HEK293 (cell line): ENCODE results near the gene ELAVL1.
A peak's percentile ranks its signal among the peaks of the same experiment; 100 is the strongest.
"Not testable (repeated sequence)": the region's sequence is repeated elsewhere in the genome, so short reads cannot be mapped to it uniquely, and the experiment has no call there.

Experiments
- CTCF ChIA-PET: fragments of 350-600 bp; formaldehyde crosslinking; extraction: SDS; loops from one replicate; lab custom pipeline; 2021; ENCODE audit warnings: antibody characterized with exemption; lab: Yijun Ruan, JAX
- POLR2A ChIA-PET: fragments of 300-600 bp; formaldehyde crosslinking; extraction: SDS; loops from one replicate; lab custom pipeline; 2020; ENCODE audit warnings: antibody characterized with exemption, inconsistent platforms; lab: Yijun Ruan, JAX
- H3K27ac ChIP-seq: fragments of 200-500 bp; sonication (Bioruptor generic); 2 replicates; pipeline ENCODE4 v1.5.1; 2014; ENCODE audit warnings: low read depth, low read length, control low read depth, inconsistent platforms; ENCODE audit errors: extremely low read depth
- H3K36me3 ChIP-seq, 2 experiments: fragments of 200-500 bp in 1 of 2; sonication (Bioruptor generic) in 1 of 2; 1 replicate in 1 of 2; 2 replicates in 1 of 2; pipeline ENCODE4 v1.5.1; 2014 to 2017; ENCODE audit warnings: inconsistent platforms in 2 of 2, low read length in 2 of 2; ENCODE audit not compliant: control insufficient read depth in 2 of 2, insufficient read depth in 1 of 2
- H3K4me1 ChIP-seq: fragments of 200-500 bp; sonication (Bioruptor generic); 2 replicates; pipeline ENCODE4 v1.5.1; 2014; ENCODE audit warnings: mild to moderate bottlenecking, low read length, inconsistent platforms; ENCODE audit not compliant: control insufficient read depth, insufficient read depth
- H3K4me3 ChIP-seq: 2 replicates; pipeline ENCODE4 v1.5.1; 2011; ENCODE audit warnings: low read depth, mild to moderate bottlenecking, control low read depth, low read length, moderate library complexity
- H3K9me3 ChIP-seq: fragments of 200-500 bp; sonication (Bioruptor generic); 2 replicates; pipeline ENCODE4 v1.5.1; 2014; ENCODE audit warnings: low read depth, low read length, inconsistent platforms; ENCODE audit not compliant: control insufficient read depth, insufficient read depth
- KLF1 ChIP-seq: fragments of 450-650 bp; formaldehyde crosslinking; IDR thresholded peaks from 2 replicates; pipeline ENCODE4 v1.5.1; 2016; ENCODE audit warnings: missing biosample characterization, missing genetic modification characterization
- KLF7 ChIP-seq: fragments of 450-650 bp; formaldehyde crosslinking; IDR thresholded peaks from 2 replicates; pipeline ENCODE4 v1.5.1; 2016; ENCODE audit warnings: missing biosample characterization, missing genetic modification characterization, borderline replicate concordance
- KLF8 ChIP-seq: fragments of 450-650 bp; formaldehyde crosslinking; IDR thresholded peaks from 2 replicates; pipeline ENCODE4 v1.5.1; 2016; ENCODE audit warnings: missing biosample characterization, missing genetic modification characterization
- ZBTB8A ChIP-seq: fragments of 450-650 bp; formaldehyde crosslinking; IDR thresholded peaks from 2 replicates; pipeline ENCODE4 v1.5.1; 2016; ENCODE audit warnings: missing biosample characterization, missing genetic modification characterization
- ZFP3 ChIP-seq: fragments of 450-650 bp; formaldehyde crosslinking; IDR thresholded peaks from 2 replicates; pipeline ENCODE4 v1.5.1; 2016; ENCODE audit warnings: low read depth, missing biosample characterization, missing genetic modification characterization
- ZIC2 ChIP-seq: fragments of 450-650 bp; formaldehyde crosslinking; IDR thresholded peaks from 2 replicates; pipeline ENCODE4 v1.5.1; 2016; ENCODE audit warnings: missing biosample characterization, missing genetic modification characterization
- ZNF146 ChIP-seq: fragments of 450-650 bp; formaldehyde crosslinking; IDR thresholded peaks from 2 replicates; pipeline ENCODE4 v1.5.1; 2016; ENCODE audit warnings: missing biosample characterization, missing genetic modification characterization
- ZNF2 ChIP-seq: fragments of 450-650 bp; formaldehyde crosslinking; IDR thresholded peaks from 2 replicates; pipeline ENCODE4 v1.5.1; 2016; ENCODE audit warnings: missing biosample characterization, missing genetic modification characterization
- ZNF335 ChIP-seq: fragments of 450-650 bp; formaldehyde crosslinking; conservative IDR thresholded peaks from 2 replicates; pipeline ENCODE4 v1.5.1; 2016; ENCODE audit warnings: missing biosample characterization, missing genetic modification characterization
- ZNF350 ChIP-seq: fragments of 450-650 bp; formaldehyde crosslinking; IDR thresholded peaks from 2 replicates; pipeline ENCODE4 v1.5.0; 2017; ENCODE audit warnings: missing biosample characterization, mild to moderate bottlenecking, missing genetic modification characterization
- ZNF404 ChIP-seq: fragments of 450-650 bp; formaldehyde crosslinking; IDR thresholded peaks from 2 replicates; pipeline ENCODE4 v1.5.1; 2017; ENCODE audit warnings: missing biosample characterization, missing genetic modification characterization
- ZNF530 ChIP-seq: fragments of 450-650 bp; formaldehyde crosslinking; IDR thresholded peaks from 2 replicates; pipeline ENCODE4 v1.5.1; 2016; ENCODE audit warnings: low read depth, missing biosample characterization, missing genetic modification characterization
- ZNF596 ChIP-seq: fragments of 450-650 bp; IDR thresholded peaks from 2 replicates; pipeline ENCODE4 v1.5.0; 2018; ENCODE audit warnings: missing biosample characterization, mild to moderate bottlenecking, missing genetic modification characterization, moderate library complexity
- ZNF629 ChIP-seq: fragments of 450-650 bp; formaldehyde crosslinking; IDR thresholded peaks from 2 replicates; pipeline ENCODE4 v1.5.1; 2017; ENCODE audit warnings: missing biosample characterization, missing genetic modification characterization
- ZNF660 ChIP-seq: fragments of 450-650 bp; IDR thresholded peaks from 2 replicates; pipeline ENCODE4 v1.5.1; 2018; ENCODE audit warnings: missing biosample characterization, mild to moderate bottlenecking, missing genetic modification characterization
- TF ChIP-seq, protein P1 (sequence below): fragments of 450-650 bp; formaldehyde crosslinking; IDR thresholded peaks from 2 replicates; pipeline ENCODE4 v1.5.1; 2016; ENCODE audit warnings: missing biosample characterization, missing genetic modification characterization
- TF ChIP-seq, protein P2 (sequence below): fragments of 450-650 bp; formaldehyde crosslinking; IDR thresholded peaks from 2 replicates; pipeline ENCODE4 v1.5.1; 2016; ENCODE audit warnings: missing biosample characterization, missing genetic modification characterization
- TF ChIP-seq, protein P3 (sequence below): fragments of 450-650 bp; formaldehyde crosslinking; IDR thresholded peaks from 2 replicates; pipeline ENCODE4 v1.5.1; 2016; ENCODE audit warnings: missing biosample characterization, missing genetic modification characterization
- TF ChIP-seq, protein P4 (sequence below): fragments of 450-650 bp; formaldehyde crosslinking; IDR thresholded peaks from 2 replicates; pipeline ENCODE4 v1.5.1; 2017; ENCODE audit warnings: missing biosample characterization, missing genetic modification characterization

The ELAVL1 gene

DNA sequence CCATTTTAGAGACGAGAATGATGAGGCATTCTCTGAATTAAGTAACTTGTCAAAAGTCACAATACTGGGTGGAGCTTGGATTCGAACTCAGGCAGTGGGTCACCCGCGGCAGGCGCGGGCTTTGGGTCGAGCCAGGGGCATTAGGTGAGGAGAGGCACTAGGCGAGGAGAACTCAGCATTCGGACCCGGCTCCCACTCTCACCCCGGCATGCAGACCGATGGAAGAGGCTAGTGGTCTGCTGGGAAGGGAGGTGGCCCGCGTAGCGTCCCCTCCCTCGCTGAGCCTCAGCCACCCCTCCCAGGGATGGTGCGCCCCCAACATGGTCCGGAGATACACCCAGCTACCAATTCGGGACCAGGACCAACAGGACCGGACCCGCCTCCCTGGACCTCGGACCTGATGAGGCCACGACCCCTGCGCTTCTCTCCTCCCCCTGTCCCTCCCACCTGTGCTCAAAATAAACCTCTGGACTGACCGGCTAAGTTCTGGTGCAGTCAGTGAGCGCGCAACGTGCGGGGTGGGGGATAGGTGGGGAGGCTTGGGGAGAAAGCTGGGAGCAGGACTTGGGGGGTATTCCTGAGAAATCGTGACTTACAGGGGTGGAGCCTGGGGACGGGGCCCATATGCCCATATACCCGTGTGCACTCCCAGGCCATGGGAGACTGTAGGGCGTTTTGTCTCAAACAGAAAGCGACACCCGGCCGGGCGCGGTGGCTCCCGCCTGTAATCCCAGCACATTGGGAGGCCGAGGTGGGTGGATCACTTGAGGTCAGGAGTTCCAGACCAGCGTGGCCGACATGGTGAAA lies 86.6 kb downstream of the ELAVL1 start:
- no peaks in the 10 kb centered on the region for H3K9me3 ChIP-seq
- H3K4me3 ChIP-seq: no peak overlapping the region
- peak; percentile 40; the same call in 1 of the 2 replicates for TF ChIP-seq KLF1 (tag by site-specific recombination)
- TF ChIP-seq ZNF629: no peak
- H3K36me3 ChIP-seq: peaks cover 0 to 15% of the 10 kb centered on the region in 2 experiments; a peak in 1 of 3 replicates
- ChIA-PET POLR2A (interaction anchor here (1.1 to 3.5 kb wide), 11 partner anchors 7 to 87 kb away, joined by 3 to 36 read pairs (median 14); partner anchors contain the start of genes ELAVL1, LRRC8E, MAP2K7 and TIMM44), CTCF (interaction anchor here (0.7 to 3.1 kb wide), 8 partner anchors 10 to 401 kb away, joined by 3 to 25 read pairs (median 3); partner anchors contain the start of genes MAP2K7 and TIMM44)
- H3K27ac ChIP-seq: no peak overlapping the region
- H3K4me1 ChIP-seq: peaks cover 3% of the 10 kb centered on the region; the same call in 1 of the 2 replicates

DNA sequence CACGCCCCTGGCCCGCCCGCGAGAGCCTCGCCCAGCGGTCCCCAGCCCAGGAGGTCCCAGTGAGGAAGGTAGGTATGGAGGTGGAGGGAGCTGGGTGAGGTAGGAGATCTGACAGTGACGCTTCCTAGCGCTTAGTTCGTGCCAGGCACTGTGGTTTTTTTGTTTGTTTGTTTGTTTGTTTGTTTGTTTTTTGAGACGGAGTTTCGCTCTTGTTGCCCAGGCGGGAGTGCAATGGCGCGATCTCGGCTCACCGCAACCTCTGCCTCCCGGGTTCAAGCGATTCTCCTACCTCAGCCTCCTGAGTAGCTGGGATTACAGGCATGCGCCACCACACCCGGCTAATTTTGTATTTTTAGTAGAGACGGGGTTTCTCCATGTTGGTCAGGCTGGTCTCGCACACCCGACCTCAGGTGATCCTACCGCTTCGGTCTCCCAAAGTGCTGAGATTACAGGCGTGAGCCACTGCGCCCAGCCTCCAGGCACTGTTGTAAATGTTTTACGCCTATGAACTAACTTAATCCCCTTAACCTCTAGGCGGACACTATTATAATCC lies 87.3 kb downstream of the ELAVL1 start:
- H3K27ac ChIP-seq, H3K9me3 ChIP-seq, H3K4me1 ChIP-seq, H3K4me3 ChIP-seq: not testable (repeated sequence)
- H3K36me3 ChIP-seq: peaks cover 0 to 13% of the 10 kb centered on the region in 2 experiments; a peak in 2 of 3 replicates
- CTCF ChIA-PET: interaction anchor here (0.6 to 2.5 kb wide), 9 partner anchors 9 to 402 kb away, joined by 3 to 21 read pairs (median 3); partner anchors contain the start of gene TIMM44
- TF ChIP-seq KLF7 (tag by site-specific recombination) (0 out of 2 replicates have a peak, but pooled peaks have one; percentile 16), ZNF146 (tag by site-specific recombination) (peak; percentile 3; the same call in 1 of the 2 replicates), KLF8 (peak; percentile 20; the same call in 1 of the 2 replicates), KLF1 (tag by site-specific recombination) (peak; percentile 85), ZBTB8A (peak; percentile 95; the same call in 1 of the 2 replicates), ZNF335 (tag by site-specific recombination) (peak; percentile 31), ZNF2 (tag by site-specific recombination) (peak; percentile 63; the same call in 1 of the 2 replicates)
- TF ChIP-seq, protein P1, sequence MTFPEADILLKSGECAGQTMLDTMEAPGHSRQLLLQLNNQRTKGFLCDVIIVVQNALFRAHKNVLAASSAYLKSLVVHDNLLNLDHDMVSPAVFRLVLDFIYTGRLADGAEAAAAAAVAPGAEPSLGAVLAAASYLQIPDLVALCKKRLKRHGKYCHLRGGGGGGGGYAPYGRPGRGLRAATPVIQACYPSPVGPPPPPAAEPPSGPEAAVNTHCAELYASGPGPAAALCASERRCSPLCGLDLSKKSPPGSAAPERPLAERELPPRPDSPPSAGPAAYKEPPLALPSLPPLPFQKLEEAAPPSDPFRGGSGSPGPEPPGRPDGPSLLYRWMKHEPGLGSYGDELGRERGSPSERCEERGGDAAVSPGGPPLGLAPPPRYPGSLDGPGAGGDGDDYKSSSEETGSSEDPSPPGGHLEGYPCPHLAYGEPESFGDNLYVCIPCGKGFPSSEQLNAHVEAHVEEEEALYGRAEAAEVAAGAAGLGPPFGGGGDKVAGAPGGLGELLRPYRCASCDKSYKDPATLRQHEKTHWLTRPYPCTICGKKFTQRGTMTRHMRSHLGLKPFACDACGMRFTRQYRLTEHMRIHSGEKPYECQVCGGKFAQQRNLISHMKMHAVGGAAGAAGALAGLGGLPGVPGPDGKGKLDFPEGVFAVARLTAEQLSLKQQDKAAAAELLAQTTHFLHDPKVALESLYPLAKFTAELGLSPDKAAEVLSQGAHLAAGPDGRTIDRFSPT (tag by site-specific recombination): 0 out of 2 replicates have a peak, but pooled peaks have one; percentile 42
- POLR2A ChIA-PET: interaction anchor here (0.6 to 2.2 kb wide), 7 partner anchors 9 to 518 kb away, joined by 3 to 9 read pairs (median 5); partner anchors contain the start of genes ELAVL1, MAP2K7 and TIMM44

DNA sequence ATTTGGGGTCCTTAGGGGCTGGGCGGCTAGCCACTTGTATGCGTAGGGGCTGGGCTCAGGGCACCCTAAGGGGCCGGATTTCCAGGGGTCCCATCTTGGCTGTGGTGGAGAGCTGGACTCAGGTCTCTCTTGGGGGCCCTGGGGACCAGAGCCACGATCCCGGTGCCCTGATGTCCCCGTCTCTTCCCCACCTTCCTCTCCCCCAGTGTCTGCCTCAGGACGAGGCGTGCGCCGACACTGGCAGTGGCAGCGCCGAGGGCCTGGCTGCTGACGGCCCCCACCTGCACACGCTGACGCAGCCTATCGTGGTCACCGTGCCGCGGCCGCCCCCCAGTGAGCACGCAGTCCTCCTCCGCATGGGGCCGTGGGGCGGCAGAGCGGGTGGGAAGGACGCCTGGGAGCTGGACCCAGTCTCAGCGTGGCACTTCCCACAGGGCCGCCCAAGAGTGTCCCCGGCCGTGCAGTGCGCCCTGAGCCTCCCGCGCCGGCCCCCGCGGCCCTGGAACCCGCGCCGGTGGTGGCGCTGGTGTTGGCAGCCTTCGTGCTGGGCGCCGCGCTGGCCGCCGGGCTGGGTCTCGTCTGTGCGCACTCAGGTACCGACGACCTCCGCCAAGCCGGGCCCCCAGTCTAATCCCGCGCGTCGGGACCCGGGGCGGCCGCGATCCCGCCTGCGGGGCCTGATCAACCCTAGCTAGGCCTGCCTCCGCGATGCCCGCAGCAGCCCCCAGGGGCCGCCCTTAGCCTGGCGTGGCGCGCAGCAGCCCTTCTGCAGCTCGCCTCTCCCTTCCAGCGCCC lies 88.0 kb downstream of the ELAVL1 start:
- Histone ChIP-seq H3K4me1 (peaks cover 3% of the 10 kb centered on the region; the same call in 1 of the 2 replicates), H3K27ac (no peak overlapping the region; the same call in 1 of the 2 replicates), H3K4me3 (0 out of 2 replicates have a peak overlapping the region, but pooled peaks have one; percentile 4), H3K9me3 (no peaks in the 10 kb centered on the region), H3K36me3 (peaks cover 0 to 10% of the 10 kb centered on the region in 2 experiments; a peak in 2 of 3 replicates)
- ChIA-PET POLR2A (interaction anchor here (0.6 to 2.2 kb wide), 7 partner anchors 9 to 518 kb away, joined by 3 to 9 read pairs (median 5); partner anchors contain the start of genes ELAVL1, MAP2K7 and TIMM44), CTCF (interaction anchor here (0.5 to 2.5 kb wide), 13 partner anchors 9 to 1847 kb away, joined by 3 to 21 read pairs (median 3); partner anchors contain the start of genes CTXN1 and TIMM44)
- TF ChIP-seq, protein P2, sequence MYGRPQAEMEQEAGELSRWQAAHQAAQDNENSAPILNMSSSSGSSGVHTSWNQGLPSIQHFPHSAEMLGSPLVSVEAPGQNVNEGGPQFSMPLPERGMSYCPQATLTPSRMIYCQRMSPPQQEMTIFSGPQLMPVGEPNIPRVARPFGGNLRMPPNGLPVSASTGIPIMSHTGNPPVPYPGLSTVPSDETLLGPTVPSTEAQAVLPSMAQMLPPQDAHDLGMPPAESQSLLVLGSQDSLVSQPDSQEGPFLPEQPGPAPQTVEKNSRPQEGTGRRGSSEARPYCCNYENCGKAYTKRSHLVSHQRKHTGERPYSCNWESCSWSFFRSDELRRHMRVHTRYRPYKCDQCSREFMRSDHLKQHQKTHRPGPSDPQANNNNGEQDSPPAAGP: 0 out of 2 replicates have a peak, but pooled peaks have one; percentile 27
- TF ChIP-seq, protein P3, sequence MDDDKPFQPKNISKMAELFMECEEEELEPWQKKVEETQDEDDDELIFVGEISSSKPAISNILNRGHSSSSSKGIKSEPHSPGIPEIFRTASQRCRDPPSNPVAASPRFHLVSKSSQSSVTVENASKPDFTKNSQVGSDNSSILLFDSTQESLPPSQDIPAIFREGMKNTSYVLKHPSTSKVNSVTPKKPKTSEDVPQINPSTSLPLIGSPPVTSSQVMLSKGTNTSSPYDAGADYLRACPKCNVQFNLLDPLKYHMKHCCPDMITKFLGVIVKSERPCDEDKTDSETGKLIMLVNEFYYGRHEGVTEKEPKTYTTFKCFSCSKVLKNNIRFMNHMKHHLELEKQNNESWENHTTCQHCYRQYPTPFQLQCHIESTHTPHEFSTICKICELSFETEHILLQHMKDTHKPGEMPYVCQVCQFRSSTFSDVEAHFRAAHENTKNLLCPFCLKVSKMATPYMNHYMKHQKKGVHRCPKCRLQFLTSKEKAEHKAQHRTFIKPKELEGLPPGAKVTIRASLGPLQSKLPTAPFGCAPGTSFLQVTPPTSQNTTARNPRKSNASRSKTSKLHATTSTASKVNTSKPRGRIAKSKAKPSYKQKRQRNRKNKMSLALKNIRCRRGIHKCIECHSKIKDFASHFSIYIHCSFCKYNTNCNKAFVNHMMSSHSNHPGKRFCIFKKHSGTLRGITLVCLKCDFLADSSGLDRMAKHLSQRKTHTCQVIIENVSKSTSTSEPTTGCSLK (tag by site-specific recombination): no peak
- TF ChIP-seq ZNF660 (tag by site-specific recombination) (0 out of 2 replicates have a peak, but pooled peaks have one; percentile 60), ZNF350 (no peak), KLF7 (tag by site-specific recombination) (no peak), ZNF404 (no peak), ZFP3 (no peak), ZNF596 (tag by site-specific recombination) (no peak), ZNF530 (tag by site-specific recombination) (no peak), ZIC2 (tag by site-specific recombination) (peak; percentile 97)
- TF ChIP-seq, protein P4, sequence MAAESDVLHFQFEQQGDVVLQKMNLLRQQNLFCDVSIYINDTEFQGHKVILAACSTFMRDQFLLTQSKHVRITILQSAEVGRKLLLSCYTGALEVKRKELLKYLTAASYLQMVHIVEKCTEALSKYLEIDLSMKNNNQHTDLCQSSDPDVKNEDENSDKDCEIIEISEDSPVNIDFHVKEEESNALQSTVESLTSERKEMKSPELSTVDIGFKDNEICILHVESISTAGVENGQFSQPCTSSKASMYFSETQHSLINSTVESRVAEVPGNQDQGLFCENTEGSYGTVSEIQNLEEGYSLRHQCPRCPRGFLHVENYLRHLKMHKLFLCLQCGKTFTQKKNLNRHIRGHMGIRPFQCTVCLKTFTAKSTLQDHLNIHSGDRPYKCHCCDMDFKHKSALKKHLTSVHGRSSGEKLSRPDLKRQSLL (tag by site-specific recombination): no peak
